Heart right ventricle (tissue), 16 donors: ENCODE data around the gene COPS7A. TPM values are rescaled to one million over a fixed set of nuclear protein-coding genes. Genes with fewer than 3 reads are reported as not detected.
"Not testable (repeated sequence)": the region's sequence is repeated elsewhere in the genome, so short reads cannot be mapped to it uniquely, and the experiment has no call there.

Source experiments
- ATAC-seq, 8 donors: fragments of 200-7000 bp; cut with Tn5 transposase; one replicate each; pipeline ENCODE4 v1.9.1; 2020; ENCODE audit warnings: mild to moderate bottlenecking in 8 of 8, moderate library complexity in 8 of 8, moderate number of reproducible peaks in 1 of 8
- DNase-seq, 2 donors: peaks; one replicate each; pipeline ENCODE4 v3.0.0-alpha.2; 2020
- H3K27ac ChIP-seq, 10 donors: fragments of 200-600 bp; sonication (generic) in 2 of 10; one replicate each; pipeline versions ENCODE4 v1.5.0 to v1.8.0; 2020 to 2022; ENCODE audit warnings: mild to moderate bottlenecking in 3 of 10
- H3K27me3 ChIP-seq, 7 donors: fragments of 200-600 bp; one replicate each; pipeline ENCODE4 v1.8.0; 2021 to 2022; ENCODE audit warnings: mild to moderate bottlenecking in 2 of 7
- H3K36me3 ChIP-seq, 9 donors: fragments of 200-600 bp; sonication (generic) in 1 of 9; one replicate each; pipeline versions ENCODE4 v1.5.0 to v1.8.0; 2020 to 2022; ENCODE audit warnings: mild to moderate bottlenecking in 2 of 9
- H3K4me1 ChIP-seq, 9 donors: fragments of 200-600 bp; sonication (generic) in 1 of 9; one replicate each; pipeline versions ENCODE4 v1.5.0 to v1.8.0; 2020 to 2022; ENCODE audit warnings: mild to moderate bottlenecking in 4 of 9
- H3K4me3 ChIP-seq, 10 donors: fragments of 200-600 bp; sonication (generic) in 2 of 10; one replicate each; pipeline versions ENCODE4 v1.5.0 to v1.8.0; 2020 to 2022; ENCODE audit warnings: mild to moderate bottlenecking in 7 of 10, moderate library complexity in 2 of 10
- H3K9me3 ChIP-seq, 11 donors: fragments of 200-600 bp in 10 of 11; sonication (generic) in 2 of 11; one replicate each; pipeline versions ENCODE4 v1.5.0 to v1.8.0; 2013 to 2022; ENCODE audit warnings: mild to moderate bottlenecking in 2 of 11, control low read depth in 1 of 11, moderate library complexity in 1 of 11
- CTCF ChIP-seq, 9 donors: fragments of 200-600 bp; sonication (generic) in 2 of 9; IDR thresholded peaks; one replicate each; pipeline versions ENCODE4 v1.5.0 to v1.8.0; 2021 to 2022; ENCODE audit warnings: antibody characterized with exemption in 9 of 9, mild to moderate bottlenecking in 5 of 9, moderate library complexity in 1 of 9
- WGBS, 2 donors: extraction: QIAGEN DNeasy Blood & Tissue Kit; methylation state at CpG; one replicate each; pipeline ENCODE4 v1.1.7; 2013; ENCODE audit warnings: inconsistent platforms in 1 of 2; 5-methylcytosine and 5-hydroxymethylcytosine counted together
- intact Hi-C, 10 donors: fragments of 100-400 bp; cut with DNase I; formaldehyde crosslinking; loops; one replicate each; pipeline versions ENCODE4 v1.11.1 to v1.14.2; 2022
- polyA plus RNA-seq, 2 donors: library from polyadenylated mRNA; stranded (reverse); fragments of 200-250 nt; gene quantifications; one replicate each; pipeline ENCODE4 v1.2.3, GENCODE V29; 2013
- total RNA-seq, 10 donors: library from RNA; stranded (reverse); fragmentation: NEBNext Ultra II Directional in 3 of 10; extraction: Animal tissue kit (Norgen Biotek cat#: 25700) in 3 of 10; gene quantifications; one replicate each; pipeline versions ENCODE4 v1.2.1 to v1.2.4, GENCODE V29; 2021 to 2023
- donor health status: Arrhythmogenic right ventricular cardiomyopathy.
- donor health status: ischemic (EF 13 %, LVEDD 7.1; RV severe dilation, severe dysfunction).
- donor health status: healthy with polysubstance abuse.
- donor health status: DM: no; HTN: yes; CAD: no.
- donor health status: DM: no; HTN: no; CAD: no.
- donor health status: ischemic (EF 25% LVEDD 6.9; RV normal size, moderate dysfunction).
- donor health status: ischemic (EF 25% LVEDD 5.7; RV mildly dilated, moderate dysfunction).
- donor health status: healthy.
- donor health status: DM: yes; HTN: yes; CAD: no.
- donor health status: Ischemic cardiomyopathy.
- donor health status: ischemic (EF 35%, LVEDD 5.7; RV mildly dilated, moderate dysfunction).
- donor health status: nonischemic (EF 11% LVEDD 7.7; RV severe dilation, severe dysfunction).
- donor health status: DM: yes; HTN: yes; CAD: no.
- donor health status: PGD.
- donor health status: ischemic (EF 29% LVEDD 5.4; RV normal size, mild dysfunction).
- donor health status: nonischemic (EF 23%, LVEDD 6.1; RV moderate dilation, normal function).

The COPS7A gene
- total and polyA plus RNA-seq, 12 donors: 31.1 to 91.5 (median 77.9) TPM

GRCh38 chr12:6730169-6730568, 6.3 kb downstream of the COPS7A start:
- ATAC-seq (no peak), DNase-seq (no peak)
- H3K27ac ChIP-seq: no peak overlapping the region
- peaks cover 0 to 91% (median 40%) of the 10 kb centered on the region in 9 donors for H3K36me3 ChIP-seq
- 95 to 97% methylated on average over 8 of the region's 8 CpGs for WGBS, 2 donors
- no peaks in the 10 kb centered on the region for H3K27me3 ChIP-seq
- no peak overlapping the region for H3K4me3 ChIP-seq
- no peak for TF ChIP-seq CTCF (IDR thresholded peaks at IDR 0.05)
- intact Hi-C loops: no loop called here
- H3K4me1 ChIP-seq: peaks cover 0 to 11% (median 5%) of the 10 kb centered on the region in 9 donors
- H3K9me3 ChIP-seq: no peaks in the 10 kb centered on the region

- intact Hi-C loops: loop anchor here (1.0 to 5.0 kb wide), 6 partner anchors 43 to 93 kb away; partner anchors contain the start of gene P3H3 (in 5 of the 10)
- Histone ChIP-seq H3K36me3 (peaks cover 0 to 50% (median 20%) of the 10 kb centered on the region in 9 donors), H3K27ac (peak overlapping the region in 3 of 10 donors; percentile 10 to 56 (median 22)), H3K4me3 (no peak overlapping the region), H3K4me1 (peaks cover 0 to 12% (median 7%) of the 10 kb centered on the region in 9 donors), H3K27me3 (no peaks in the 10 kb centered on the region), H3K9me3 (no peaks in the 10 kb centered on the region)
- ATAC-seq (peak in 3 of 8 donors; percentile 8 to 39 (median 16)), DNase-seq (no peak)
- no peak for TF ChIP-seq CTCF (IDR thresholded peaks at IDR 0.05)
- WGBS, 2 donors: 60 to 66% methylated on average over 10 of the region's 10 CpGs
These were observed 10.9 kb downstream of the COPS7A start for GRCh38 chr12:6734506-6735387.

DNA sequence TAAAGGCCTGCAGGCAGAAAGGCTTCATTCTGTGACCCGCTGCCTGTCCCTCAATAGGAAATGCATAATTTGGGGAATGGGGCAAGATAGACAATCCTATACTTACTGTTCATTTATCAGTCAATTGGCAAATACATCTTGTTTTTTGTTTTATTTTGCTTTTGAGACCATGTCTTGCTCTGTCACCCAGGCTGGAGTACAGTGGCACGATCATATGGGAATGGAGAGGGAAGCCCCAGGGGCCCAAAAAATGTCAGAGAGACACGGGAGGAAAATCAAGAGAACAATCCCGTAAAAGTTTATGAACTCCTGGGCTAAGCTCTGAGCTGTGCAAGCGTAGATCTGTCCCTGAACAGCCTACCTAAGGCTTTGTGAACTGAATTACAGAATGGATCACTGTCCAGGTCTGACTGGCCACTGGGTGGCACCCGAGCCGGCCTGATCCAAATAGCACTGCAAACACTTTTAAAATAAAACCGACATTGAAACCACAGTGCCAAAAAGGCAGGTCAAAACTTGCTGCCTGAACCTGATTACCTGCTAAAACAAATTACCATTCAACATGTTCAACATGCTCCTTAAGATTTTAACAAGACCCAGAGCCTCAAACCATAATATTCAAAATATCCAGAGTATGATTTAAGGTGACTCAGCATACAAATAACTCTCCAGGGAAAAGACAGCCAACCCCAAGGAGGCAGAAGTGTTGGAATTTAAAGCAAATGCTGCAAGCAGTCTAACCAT, 11.8 kb downstream of the COPS7A start:
- H3K9me3 ChIP-seq: no peaks in the 10 kb centered on the region
- 37 to 38% methylated on average over 8 of the region's 8 CpGs for WGBS, 2 donors
- no peaks in the 10 kb centered on the region for H3K27me3 ChIP-seq
- no peak overlapping the region for H3K4me3 ChIP-seq
- peaks cover 0 to 12% (median 7%) of the 10 kb centered on the region in 9 donors for H3K4me1 ChIP-seq
- peaks cover 0 to 41% (median 12%) of the 10 kb centered on the region in 9 donors for H3K36me3 ChIP-seq
- intact Hi-C loops: loop anchor here (1.0 to 5.0 kb wide), 6 partner anchors 42 to 92 kb away; partner anchors contain the start of gene P3H3 (in 5 of the 10)
- peak overlapping the region in 7 of 10 donors; percentile 10 to 56 (median 49) for H3K27ac ChIP-seq
- peak; percentile 52 to 68 for DNase-seq
- peak; percentile 44 to 82 (median 73) for TF ChIP-seq CTCF (IDR thresholded peaks at IDR 0.05)
- peak; percentile 86 to 92 (median 90) for ATAC-seq

DNA sequence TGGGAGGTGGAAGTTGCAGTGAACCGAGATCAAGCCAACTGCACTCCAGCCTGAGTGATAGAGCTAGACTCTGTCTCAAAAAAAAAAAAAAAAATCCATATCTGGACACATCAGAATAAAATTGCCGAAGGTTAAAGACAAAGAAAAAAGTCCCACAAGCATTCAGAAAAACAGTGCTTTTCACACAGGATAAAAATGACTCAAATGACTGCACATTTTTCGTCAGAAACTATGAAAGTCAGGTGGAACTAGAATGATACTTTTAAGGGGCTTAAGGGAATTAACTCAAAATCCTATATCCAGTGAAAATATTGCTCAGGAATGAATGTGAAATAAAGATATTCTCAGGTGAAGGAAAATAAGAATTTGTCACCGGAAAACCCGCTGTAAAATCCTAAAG, 12.9 kb downstream of the COPS7A start:
- H3K4me1 ChIP-seq: peaks cover 0 to 12% (median 7%) of the 10 kb centered on the region in 9 donors
- H3K27ac ChIP-seq: no peak overlapping the region
- H3K36me3 ChIP-seq: peaks cover 0 to 30% (median 4%) of the 10 kb centered on the region in 9 donors
- ATAC-seq: no peak
- no peaks in the 10 kb centered on the region for H3K27me3 ChIP-seq
- H3K4me3 ChIP-seq: no peak overlapping the region
- WGBS, 2 donors: 93 to 96% methylated on average over 5 of the region's 5 CpGs
- intact Hi-C loops: loop anchor here in 9 of 10 donors (5.0 kb wide), 3 partner anchors 41 to 91 kb away; partner anchors contain the start of gene P3H3 (in 5 of the 9)
- no peak for TF ChIP-seq CTCF (IDR thresholded peaks at IDR 0.05)
- DNase-seq: no peak
- no peaks in the 10 kb centered on the region for H3K9me3 ChIP-seq

DNA sequence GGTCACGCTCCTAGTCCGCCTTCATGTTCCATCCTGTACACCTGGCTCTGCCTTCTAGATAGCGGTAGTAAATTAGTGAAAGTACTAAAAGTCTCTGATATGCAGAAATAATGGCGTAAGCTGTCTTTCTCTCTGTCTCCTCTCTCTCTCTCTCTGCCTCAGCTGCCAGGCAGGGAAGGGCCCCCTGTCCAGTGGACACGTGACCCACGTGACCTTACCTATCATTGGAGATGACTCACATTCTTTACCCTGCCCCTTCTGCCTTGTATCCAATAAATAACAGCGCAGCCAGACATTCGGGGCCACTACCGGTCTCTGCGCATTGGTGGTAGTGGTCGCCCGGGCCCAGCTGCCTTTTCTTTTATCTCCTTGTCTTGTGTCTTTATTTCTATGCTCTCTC, 18.2 kb downstream of the COPS7A start:
- not testable (repeated sequence) for ATAC-seq
- 78 to 79% methylated on average over 12 of the region's 12 CpGs for WGBS, 2 donors

More for the DNA sequence above, 18.2 kb downstream of the COPS7A start:
- DNase-seq, H3K27me3 ChIP-seq, H3K9me3 ChIP-seq, H3K4me3 ChIP-seq, intact Hi-C loops, H3K27ac ChIP-seq: not testable (repeated sequence)
- H3K36me3 ChIP-seq: peaks cover 0 to 13% (median 0%) of the 10 kb centered on the region in 9 donors
- H3K4me1 ChIP-seq: peaks cover 0 to 17% (median 8%) of the 10 kb centered on the region in 9 donors
